H4 (cell line): ENCODE measurements around the gene MT1F. TPM values are rescaled to one million over a fixed set of nuclear protein-coding genes. Genes with fewer than 3 reads are reported as not detected.

Source experiments
- DNase-seq: peaks from one replicate; pipeline ENCODE4 v3.0.0-alpha.2; 2015; ENCODE audit warnings: low spot score
- total RNA-seq: library from RNA; depleted of rRNA; stranded (reverse); fragments of >200 nt; shearing (Covaris generic); gene quantifications from 2 replicates; pipeline ENCODE4 v1.2.3, GENCODE V29; 2014

Gene MT1F
- total RNA-seq, 1 experiment from 2014 or later: 0.14 TPM

DNA sequence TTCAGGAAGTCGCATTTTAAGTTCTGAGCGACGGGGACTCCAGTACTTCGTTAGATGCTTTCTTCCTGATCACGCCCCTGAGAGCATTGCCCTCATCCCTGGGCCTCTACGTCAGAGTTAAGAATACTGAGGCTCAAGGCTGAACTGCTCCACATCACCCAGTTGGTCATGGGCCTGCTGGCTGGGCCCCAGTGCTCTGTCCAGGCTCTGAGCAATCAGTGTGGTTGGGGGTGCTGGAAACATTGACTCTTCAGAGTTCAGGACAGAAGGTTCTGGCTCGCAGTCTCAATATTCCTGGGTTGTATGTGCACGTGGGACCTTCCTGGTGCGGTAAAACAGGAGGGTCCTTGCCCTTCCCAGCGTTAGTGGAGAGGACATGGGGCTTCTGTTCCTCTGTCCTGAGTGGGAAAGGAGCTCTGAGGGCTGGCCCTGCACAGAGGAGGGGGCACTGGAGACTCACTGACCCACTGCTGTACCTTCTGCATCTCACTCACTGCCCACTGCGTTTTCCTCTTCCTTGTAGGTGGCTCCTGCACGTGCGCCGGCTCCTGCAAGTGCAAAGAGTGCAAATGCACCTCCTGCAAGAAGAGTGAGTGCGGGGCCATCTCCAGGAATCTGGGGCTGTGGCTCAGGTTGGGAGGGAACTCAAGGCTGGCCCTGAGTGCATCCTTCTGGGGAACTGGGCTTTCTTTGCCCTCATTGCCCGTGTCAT is 31.7 kb upstream of the MT1F start:
- no peak for DNase-seq

DNA sequence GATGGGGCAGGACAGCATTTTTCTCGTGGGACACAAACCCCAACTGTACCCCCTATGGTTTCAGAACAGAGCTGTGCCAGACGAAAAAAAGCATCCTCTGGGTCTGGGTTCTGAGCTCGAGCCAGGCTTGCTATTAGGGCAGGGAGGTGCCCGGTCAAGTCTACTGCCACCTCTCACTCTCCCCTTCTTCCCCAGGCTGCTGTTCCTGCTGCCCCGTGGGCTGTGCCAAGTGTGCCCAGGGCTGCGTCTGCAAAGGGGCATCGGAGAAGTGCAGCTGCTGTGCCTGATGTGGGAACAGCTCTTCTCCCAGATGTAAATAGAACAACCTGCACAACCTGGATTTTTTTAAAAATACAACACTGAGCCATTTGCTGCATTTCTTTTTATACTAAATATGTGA is 31.1 kb upstream of the MT1F start:
- DNase-seq: no peak

DNA sequence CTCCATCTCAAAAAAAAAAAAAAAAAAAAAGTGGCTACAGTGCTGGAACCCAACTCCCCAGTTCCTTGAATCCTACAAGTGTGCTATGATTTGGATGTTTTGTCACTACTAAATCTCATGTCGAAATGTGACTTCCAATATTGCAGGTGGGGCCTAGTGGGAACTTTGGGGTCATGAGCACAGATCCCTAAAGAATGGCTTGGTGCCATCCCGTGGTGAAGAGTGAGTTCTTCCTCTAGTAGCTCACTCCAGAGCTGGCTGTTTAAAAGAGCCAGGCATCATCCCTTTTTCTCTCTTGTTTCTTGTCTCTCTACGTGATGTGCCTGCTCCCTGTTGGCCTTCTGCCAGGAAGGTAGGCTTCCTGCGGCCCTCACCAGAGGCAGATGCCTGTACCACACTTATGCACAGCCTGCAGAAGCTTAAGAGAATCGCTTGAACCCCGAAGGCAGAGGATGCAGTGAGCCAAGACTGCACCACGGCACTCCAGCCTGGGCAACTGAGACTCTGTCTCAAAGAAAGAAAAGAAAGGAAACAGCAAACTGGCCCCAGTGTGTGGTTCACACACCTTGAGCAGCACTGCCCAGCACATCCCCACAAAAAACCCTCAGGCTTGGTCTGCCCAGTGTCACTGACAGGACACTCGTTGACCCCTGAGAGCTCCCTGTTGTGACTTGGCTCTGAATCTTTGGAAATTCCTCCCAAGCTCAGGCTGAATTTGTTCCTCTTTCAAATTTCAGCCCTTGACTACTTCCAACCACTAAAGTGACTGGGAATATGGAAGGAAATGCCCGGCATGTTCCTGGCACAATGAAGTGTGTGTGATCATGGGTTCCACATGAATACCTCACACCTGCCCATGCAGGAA is 29.0 kb upstream of the MT1F start:
- no peak for DNase-seq

- no peak for DNase-seq
Observed at GRCh38 chr16:56629531-56629930, 28.2 kb upstream of the MT1F start.

DNA sequence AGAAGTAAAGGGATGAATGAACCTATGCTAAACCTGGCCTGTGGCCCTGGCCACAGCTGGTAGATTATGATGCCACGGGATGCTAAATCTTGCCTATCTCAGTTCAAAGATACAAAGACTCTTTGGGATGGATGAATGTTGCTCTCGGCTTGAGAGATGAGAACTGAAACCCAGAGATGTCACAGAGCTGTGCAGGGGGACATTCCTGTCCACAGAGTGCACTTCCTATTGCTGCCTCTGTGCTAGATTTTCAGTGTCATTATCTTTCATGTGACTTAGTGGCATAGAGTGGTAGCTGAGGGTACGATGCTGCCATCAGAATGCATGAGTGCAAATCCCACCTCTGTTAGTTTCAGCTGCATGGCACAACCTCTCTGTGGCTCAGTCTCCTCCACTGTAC is 27.6 kb upstream of the MT1F start:
- DNase-seq: no peak

GRCh38 chr16:56631197-56631596 is 26.6 kb upstream of the MT1F start:
- no peak for DNase-seq

DNA sequence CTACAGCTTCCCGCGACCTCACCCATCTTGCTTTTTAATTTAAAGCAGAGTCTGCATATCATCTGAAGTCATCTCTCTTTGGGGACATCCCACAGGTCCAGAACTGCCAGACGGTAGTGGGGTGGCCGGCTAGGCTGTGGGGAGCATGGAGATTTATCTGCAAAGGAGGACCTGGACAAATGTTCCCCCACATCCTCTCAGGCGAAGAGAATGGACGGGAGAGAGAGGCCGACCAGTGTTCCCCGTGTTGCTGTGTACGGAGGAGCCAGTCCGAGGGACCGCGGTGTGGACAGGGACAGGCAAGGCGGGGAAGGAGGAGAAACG is 26.0 kb upstream of the MT1F start:
- DNase-seq: no peak

- no peak for DNase-seq
Observed at GRCh38 chr16:56632156-56632847, 25.5 kb upstream of the MT1F start, which contains the start of gene MT1M. MT1M (plus strand) TSS chr16:56632659; CDS start chr16:56632732, 73 bp downstream.

- no peak for DNase-seq
Observed at GRCh38 chr16:56632848-56633365, 24.9 kb upstream of the MT1F start.

GRCh38 chr16:56633535-56633934 is 24.2 kb upstream of the MT1F start:
- DNase-seq: no peak

DNA sequence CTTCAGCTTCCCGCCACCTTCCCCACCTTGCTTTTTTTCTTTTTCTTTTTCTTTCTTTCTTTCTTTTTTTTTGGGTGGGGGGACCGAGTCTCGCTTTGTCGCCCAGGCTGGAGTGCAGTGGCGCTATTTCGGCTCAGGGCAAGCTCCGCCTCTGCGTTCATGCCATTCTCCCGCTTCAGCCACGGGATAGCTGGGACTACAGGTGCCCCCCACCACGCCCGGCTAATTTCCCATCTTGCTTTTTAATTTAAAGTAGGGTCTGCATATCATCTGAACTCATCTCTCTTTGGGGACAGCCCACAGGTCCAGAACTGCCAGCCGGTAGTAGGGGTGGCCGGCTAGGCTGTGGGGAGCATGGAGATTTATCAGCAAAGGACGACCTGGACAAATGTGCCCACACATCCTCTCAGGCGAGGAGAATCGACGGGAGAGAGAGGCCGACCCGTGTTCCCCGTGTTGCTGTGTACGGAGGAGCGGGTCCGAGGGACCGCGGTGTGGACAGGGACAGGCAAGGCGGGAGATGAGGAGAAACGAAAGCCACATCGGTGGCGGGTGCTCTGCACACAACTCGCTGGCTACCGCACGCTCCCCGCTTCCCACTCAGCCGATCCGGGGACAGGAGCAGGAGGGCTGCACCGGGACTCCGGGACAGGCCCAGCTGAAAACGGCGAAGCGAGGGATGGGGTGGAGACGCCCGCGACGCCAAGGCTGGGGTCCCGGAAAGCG is 22.9 kb upstream of the MT1F start:
- DNase-seq: no peak

- DNase-seq: no peak
Observed at GRCh38 chr16:56635441-56635967, 22.3 kb upstream of the MT1F start.

GRCh38 chr16:56636616-56637413 is 20.9 kb upstream of the MT1F start:
- DNase-seq: no peak

GRCh38 chr16:56637814-56638750 is 19.7 kb upstream of the MT1F start, which contains the start of gene MT1A:
MT1A (plus strand) TSS chr16:56638666; CDS start chr16:56638739, 73 bp downstream.
- no peak for DNase-seq

DNA sequence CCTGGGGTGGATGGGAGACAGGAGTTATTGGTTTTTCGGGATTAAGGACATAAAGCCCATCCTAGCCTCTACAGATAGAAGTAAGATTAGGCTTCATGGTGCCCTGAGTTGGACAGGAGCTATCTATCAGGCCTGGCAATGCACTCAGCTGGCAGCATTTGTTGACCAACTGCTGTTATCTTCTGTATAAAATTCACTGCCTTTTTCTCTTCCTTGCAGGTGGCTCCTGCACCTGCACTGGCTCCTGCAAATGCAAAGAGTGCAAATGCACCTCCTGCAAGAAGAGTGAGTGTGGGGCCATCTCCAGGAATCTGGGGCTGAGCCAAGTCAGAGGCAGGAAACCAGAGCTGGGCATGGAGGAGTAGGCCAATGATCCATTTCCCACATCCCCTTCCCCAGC is 18.7 kb upstream of the MT1F start:
- no peak for DNase-seq

DNA sequence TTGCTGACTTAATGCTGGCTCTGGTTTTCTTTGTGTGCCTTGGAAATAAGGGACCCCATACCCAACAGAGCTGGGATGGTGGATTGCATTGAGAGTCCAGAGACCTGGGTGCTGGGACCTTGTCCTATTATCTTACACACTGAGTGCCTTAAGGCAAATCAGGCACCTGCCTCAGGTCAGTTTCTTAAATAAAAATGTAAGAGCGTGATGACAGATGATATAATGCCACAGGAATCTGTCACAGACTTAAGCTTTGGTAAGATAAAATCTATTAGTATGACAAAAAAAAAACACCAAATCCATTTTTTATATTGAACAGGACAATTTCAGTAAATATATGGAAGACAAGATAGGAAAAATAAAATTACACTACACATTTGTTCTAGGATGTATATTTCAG is 17.7 kb upstream of the MT1F start:
- DNase-seq: no peak

- DNase-seq: no peak
Observed at GRCh38 chr16:56641166-56641565, 16.6 kb upstream of the MT1F start.

GRCh38 chr16:56643080-56643778 is 14.5 kb upstream of the MT1F start:
- no peak for DNase-seq

DNA sequence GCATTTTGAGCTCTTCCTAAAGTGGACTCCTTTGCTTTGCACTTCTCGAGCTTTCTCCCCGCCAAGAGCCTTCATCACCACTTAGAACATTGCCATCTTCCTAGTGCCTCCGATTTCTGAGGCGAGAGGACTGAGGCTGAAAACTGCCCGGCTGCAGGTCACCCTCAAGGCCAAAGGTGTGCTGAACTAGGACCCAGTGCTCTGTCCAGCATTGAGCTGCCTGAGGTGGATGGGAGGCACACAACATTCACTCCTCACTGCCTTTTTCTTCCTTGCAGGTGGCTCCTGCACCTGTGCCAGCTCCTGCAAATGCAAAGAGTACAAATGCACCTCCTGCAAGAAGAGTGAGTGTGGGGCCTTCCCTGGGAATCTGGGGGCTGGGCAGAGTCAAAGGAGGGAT is 13.9 kb upstream of the MT1F start:
- DNase-seq: no peak
